GM23248 (cell line): ENCODE data around the gene PHLDB1. TPM values are rescaled to one million over a fixed set of nuclear protein-coding genes. Genes with fewer than 3 reads are reported as not detected.

Experiments
- DNase-seq: peaks from one replicate; pipeline ENCODE4 v3.0.0-alpha.2; 2015
- H2AFZ ChIP-seq: fragments of 200-600 bp; sonication (generic); 2 replicates; pipeline ENCODE4 v1.6.1; 2016; ENCODE audit warnings: antibody characterized with exemption
- H3F3A ChIP-seq: fragments of 200-600 bp; sonication (generic); 2 replicates; pipeline ENCODE4 v1.6.1; 2016; ENCODE audit warnings: mild to moderate bottlenecking, antibody characterized with exemption, mixed run types; ENCODE audit not compliant: insufficient read depth
- H3K27ac ChIP-seq: fragments of 200-600 bp; sonication (generic); 2 replicates; pipeline ENCODE4 v1.5.1; 2016; ENCODE audit warnings: mild to moderate bottlenecking
- H3K27me3 ChIP-seq: fragments of 200-600 bp; sonication (generic); replicated peaks from 2 replicates; pipeline ENCODE4 v1.6.1; 2016; ENCODE audit warnings: mild to moderate bottlenecking; ENCODE audit not compliant: insufficient read depth
- H3K36me3 ChIP-seq: fragments of 200-600 bp; sonication (generic); 2 replicates; pipeline ENCODE4 v1.6.1; 2016; ENCODE audit warnings: low read depth, mild to moderate bottlenecking
- H3K4me1 ChIP-seq: fragments of 200-600 bp; sonication (generic); 2 replicates; pipeline ENCODE4 v1.6.1; 2016; ENCODE audit warnings: mild to moderate bottlenecking; ENCODE audit not compliant: insufficient read depth
- H3K4me2 ChIP-seq: fragments of 200-600 bp; sonication (generic); one replicate; pipeline ENCODE4 v1.6.1; 2016; ENCODE audit warnings: mild to moderate bottlenecking; ENCODE audit not compliant: unreplicated experiment
- H3K4me3 ChIP-seq: fragments of 200-600 bp; sonication (generic); 2 replicates; pipeline ENCODE4 v1.5.1; 2016; ENCODE audit warnings: mild to moderate bottlenecking
- H3K79me2 ChIP-seq: fragments of 200-600 bp; sonication (generic); 2 replicates; pipeline ENCODE4 v1.6.1; 2016; ENCODE audit warnings: mild to moderate bottlenecking; ENCODE audit not compliant: insufficient read depth
- H3K9ac ChIP-seq: fragments of 200-600 bp; sonication (generic); 2 replicates; pipeline ENCODE4 v1.6.1; 2016; ENCODE audit warnings: mild to moderate bottlenecking
- H3K9me2 ChIP-seq: fragments of 200-600 bp; sonication (generic); 2 replicates; pipeline ENCODE4 v1.6.1; 2016; ENCODE audit warnings: mixed run types, mild to moderate bottlenecking, moderate library complexity; ENCODE audit not compliant: insufficient read depth
- H3K9me3 ChIP-seq: fragments of 200-600 bp; sonication (generic); one replicate; pipeline ENCODE4 v1.6.1; 2017; ENCODE audit warnings: low read depth
- H4K20me1 ChIP-seq: fragments of 200-600 bp; sonication (generic); 2 replicates; pipeline ENCODE4 v1.6.0; 2016; ENCODE audit not compliant: insufficient read depth
- EZH2 ChIP-seq: fragments of 200-600 bp; sonication (generic); IDR thresholded peaks from 2 replicates; pipeline ENCODE4 v1.6.1; 2018; ENCODE audit warnings: antibody characterized with exemption, mild to moderate bottlenecking; ENCODE audit not compliant: insufficient read depth, poor library complexity, severe bottlenecking
- EZH2phosphoT487 ChIP-seq: fragments of 200-600 bp; sonication (generic); IDR thresholded peaks from 2 replicates; pipeline ENCODE4 v1.6.1; 2018; ENCODE audit warnings: antibody characterized with exemption, moderate library complexity, mild to moderate bottlenecking, low read depth; ENCODE audit not compliant: insufficient read depth
- WGBS, 2 experiments: methylation state at CpG; one replicate each; pipeline ENCODE4 v1.1.6; 2015 to 2017; ENCODE audit warnings: low lambda C conversion rate in 2 of 2, low coverage in 1 of 2; ENCODE audit errors: missing lambda C conversion rate in 2 of 2; 5-methylcytosine and 5-hydroxymethylcytosine counted together
- in situ Hi-C: fragments of 300-500 bp; cut with MboI; formaldehyde crosslinking; loops from 2 replicates; pipeline ENCODE4 v1.15.0; 2020
- polyA plus RNA-seq: library from polyadenylated mRNA; unstranded; fragments of >200 nt; fragmentation: Nextera tagmentation; extraction: Ambion mirVana; gene quantifications from 2 replicates; pipeline ENCODE4 v1.2.1, GENCODE V29; 2016
- total RNA-seq: library from RNA; depleted of rRNA; stranded (reverse); fragments of >200 nt; shearing (Covaris generic); gene quantifications from 2 replicates; pipeline ENCODE4 v1.2.3, GENCODE V29; 2014

Gene PHLDB1
- total and polyA plus RNA-seq, 2 experiments from 2014 or later: 91.7 to 102 TPM

DNA sequence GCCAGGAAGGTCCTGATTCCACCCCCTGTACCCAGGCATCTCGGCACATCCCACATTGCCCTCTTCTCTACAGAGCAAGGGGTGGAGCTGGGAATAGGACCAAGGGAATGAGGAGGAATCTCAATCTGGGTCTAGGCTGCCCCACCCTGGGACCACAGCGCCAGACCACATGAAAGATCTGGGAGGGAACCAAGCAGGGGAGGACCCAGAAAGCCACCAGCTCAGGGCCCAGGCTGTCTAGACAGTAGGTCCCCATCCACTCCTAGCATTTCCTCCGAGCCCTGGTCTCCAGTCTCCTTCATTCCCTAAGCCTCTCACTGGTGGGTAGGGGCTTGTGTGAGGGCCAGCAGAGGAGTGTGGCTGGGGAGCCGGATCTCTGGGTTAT, 11.6 kb downstream of the PHLDB1 start:
- Histone ChIP-seq H3K4me1 (peaks cover 61% of the 10 kb centered on the region), H3K27ac (peak overlapping the region; percentile 99), H3F3A (peaks cover 69% of the 10 kb centered on the region), H3K4me3 (peak overlapping the region; percentile 47), H2AFZ (no peak overlapping the region), H3K79me2 (peaks cover 58% of the 10 kb centered on the region), H3K36me3 (peaks cover 16% of the 10 kb centered on the region), H3K27me3 (no peaks in the 10 kb centered on the region), H3K9me2 (no peaks in the 10 kb centered on the region), H3K9ac (peak overlapping the region; percentile 86), H3K4me2 (peak overlapping the region; percentile 86), H3K9me3 (no peaks in the 10 kb centered on the region), H4K20me1 (no peaks in the 10 kb centered on the region)
- WGBS, 2 experiments: 0 to 1% methylated on average over 4 of the region's 4 CpGs
- TF ChIP-seq EZH2phosphoT487 (no peak), EZH2 (no peak)
- in situ Hi-C loops: no loop called here
- peak; percentile 89 for DNase-seq

DNA sequence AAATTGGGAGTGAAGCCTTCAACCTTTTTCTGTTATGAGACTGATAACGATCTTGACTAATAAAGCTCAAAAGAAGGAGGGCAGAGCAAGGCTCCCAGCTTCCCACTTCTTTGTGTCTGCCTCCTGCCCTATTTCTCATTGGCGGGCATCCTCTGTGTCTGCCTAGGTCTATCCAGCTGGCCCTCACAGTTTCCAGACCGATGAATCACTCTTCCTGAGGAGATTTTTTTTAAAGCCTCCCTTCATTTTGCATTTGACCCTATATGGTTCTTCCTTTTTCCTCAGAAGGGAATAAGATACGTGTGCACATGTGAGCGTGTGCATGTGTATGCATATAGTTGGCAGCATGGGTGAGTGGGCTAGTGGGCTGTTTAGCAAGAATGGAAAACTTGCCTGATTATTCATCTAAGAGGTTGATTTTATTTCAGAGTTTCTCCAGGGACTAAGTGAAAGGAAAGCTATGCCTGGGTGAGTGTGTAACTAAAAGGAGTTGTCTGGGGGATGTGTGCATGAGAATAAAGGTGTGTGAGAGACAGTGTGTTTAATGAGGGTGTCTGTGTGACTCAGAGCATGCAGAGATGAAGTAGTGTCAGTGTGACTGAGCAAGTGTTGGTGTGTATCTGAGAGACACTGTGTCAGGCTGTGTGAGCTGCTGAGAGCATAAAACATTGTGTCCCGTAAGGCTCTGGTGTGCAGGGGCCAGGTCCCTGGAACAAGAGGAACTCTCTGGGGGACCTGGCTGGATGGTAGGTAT, 12.2 kb downstream of the PHLDB1 start:
- no peaks in the 10 kb centered on the region for H4K20me1 ChIP-seq
- H3K27ac ChIP-seq: peak overlapping the region; percentile 99
- peak overlapping the region; percentile 47 for H3K4me3 ChIP-seq
- peaks cover 16% of the 10 kb centered on the region for H3K36me3 ChIP-seq
- H3K27me3 ChIP-seq: no peaks in the 10 kb centered on the region
- peak; percentile 99 for DNase-seq
- H3K9me2 ChIP-seq: no peaks in the 10 kb centered on the region
- peaks cover 69% of the 10 kb centered on the region for H3F3A ChIP-seq
- H3K4me2 ChIP-seq: peak overlapping the region; percentile 97
- H2AFZ ChIP-seq: no peak overlapping the region
- peak overlapping the region; percentile 86 for H3K9ac ChIP-seq
- peaks cover 58% of the 10 kb centered on the region for H3K79me2 ChIP-seq
- TF ChIP-seq EZH2phosphoT487 (no peak), EZH2 (no peak)
- H3K9me3 ChIP-seq: no peaks in the 10 kb centered on the region
- H3K4me1 ChIP-seq: peaks cover 62% of the 10 kb centered on the region
- WGBS, 2 experiments: 8 to 10% methylated on average over 6 of the region's 6 CpGs
- in situ Hi-C loops: no loop called here

DNA sequence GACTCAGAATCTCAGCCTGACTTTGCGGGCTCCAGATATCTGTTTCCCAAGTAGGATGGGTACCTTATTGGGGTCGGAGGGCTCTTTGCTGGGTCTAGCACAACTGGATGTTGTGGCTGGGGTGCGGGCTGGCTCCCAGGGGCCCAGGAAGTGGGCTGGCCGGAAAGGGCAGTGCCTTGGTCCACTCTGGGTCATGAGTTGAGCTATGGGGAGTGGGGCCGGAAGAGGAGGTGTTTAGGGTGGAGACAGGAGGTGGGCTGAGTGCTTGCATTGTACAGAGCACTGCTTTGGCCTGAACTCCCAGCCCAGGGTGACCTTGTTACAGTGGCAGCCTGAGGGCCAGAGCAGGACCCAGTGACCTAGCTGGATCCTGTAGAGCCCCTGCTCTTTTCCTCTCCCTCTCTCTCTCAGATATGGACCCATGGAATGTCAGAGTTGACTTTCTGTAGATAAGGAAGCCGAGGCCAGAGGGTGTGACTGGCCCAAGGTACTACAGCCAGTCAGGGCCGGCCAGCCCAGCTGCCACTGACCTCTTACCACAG, 13.2 kb downstream of the PHLDB1 start:
- H3K9me2 ChIP-seq: no peaks in the 10 kb centered on the region
- H2AFZ ChIP-seq: no peak overlapping the region
- peaks cover 65% of the 10 kb centered on the region for H3K79me2 ChIP-seq
- TF ChIP-seq EZH2phosphoT487 (no peak), EZH2 (no peak)
- H3K4me2 ChIP-seq: peak overlapping the region; percentile 97
- H3K27ac ChIP-seq: peak overlapping the region; percentile 99
- 54 to 58% methylated on average over 7 of the region's 7 CpGs for WGBS, 2 experiments
- H3K4me1 ChIP-seq: peaks cover 71% of the 10 kb centered on the region
- H3K4me3 ChIP-seq: peak overlapping the region; percentile 78
- peak overlapping the region; percentile 86 for H3K9ac ChIP-seq
- peaks cover 64% of the 10 kb centered on the region for H3F3A ChIP-seq
- no peaks in the 10 kb centered on the region for H3K27me3 ChIP-seq
- H3K36me3 ChIP-seq: peaks cover 15% of the 10 kb centered on the region
- no peaks in the 10 kb centered on the region for H3K9me3 ChIP-seq
- in situ Hi-C loops: no loop called here
- no peaks in the 10 kb centered on the region for H4K20me1 ChIP-seq
- no peak for DNase-seq

DNA sequence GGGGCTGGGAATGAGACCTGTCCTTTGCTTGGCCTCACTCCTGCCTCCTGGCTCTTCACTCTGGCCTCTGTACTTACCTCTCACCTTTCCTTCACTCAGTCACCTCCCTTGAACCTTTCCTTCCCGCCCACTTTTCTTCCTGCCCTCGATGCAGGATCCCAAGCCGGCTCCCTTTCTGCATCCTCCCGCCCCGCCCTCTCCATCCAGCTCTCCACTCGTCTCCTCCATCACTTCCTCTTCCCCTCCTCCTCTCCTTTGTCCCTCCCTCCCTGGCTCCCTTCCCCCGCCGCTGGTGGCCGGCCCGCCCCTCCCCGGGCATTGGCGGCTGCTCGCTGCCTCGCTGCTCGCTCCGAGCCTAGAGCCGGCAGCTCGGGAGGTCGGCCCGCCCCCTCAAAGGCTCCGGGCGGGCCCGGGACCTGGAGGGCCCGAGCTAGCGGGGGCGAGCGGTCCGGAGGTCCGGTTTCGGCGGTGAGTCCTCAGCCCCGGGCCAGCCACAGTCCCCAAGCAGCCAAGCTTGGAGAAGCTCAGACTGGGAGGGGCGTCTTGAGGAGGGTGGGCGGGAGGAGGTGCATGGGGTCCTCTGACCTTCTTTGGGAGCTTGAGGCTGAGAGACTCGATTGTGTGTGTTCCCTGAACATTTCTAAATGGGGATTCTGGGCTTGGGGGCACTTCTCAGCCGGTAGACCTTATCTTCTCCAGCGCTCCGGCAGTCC, 13.8 kb downstream of the PHLDB1 start:
- Histone ChIP-seq H3K4me3 (peak overlapping the region; percentile 78), H3K27me3 (no peaks in the 10 kb centered on the region), H4K20me1 (no peaks in the 10 kb centered on the region), H3F3A (peaks cover 58% of the 10 kb centered on the region), H3K4me2 (peak overlapping the region; percentile 97), H3K9me2 (no peaks in the 10 kb centered on the region), H3K4me1 (peaks cover 71% of the 10 kb centered on the region), H3K36me3 (peaks cover 16% of the 10 kb centered on the region), H3K79me2 (peaks cover 65% of the 10 kb centered on the region), H3K27ac (peak overlapping the region; percentile 99), H2AFZ (no peak overlapping the region), H3K9ac (peak overlapping the region; percentile 86), H3K9me3 (no peaks in the 10 kb centered on the region)
- in situ Hi-C loops: no loop called here
- TF ChIP-seq EZH2 (no peak), EZH2phosphoT487 (no peak)
- WGBS, 2 experiments: 3 to 4% methylated on average over 32 to 38 of the region's 38 CpGs
- DNase-seq: peak; percentile 91
